ENCODE results near the gene CDK5RAP2. TPM values are rescaled to one million over a fixed set of nuclear protein-coding genes. Genes with fewer than 3 reads are reported as not detected.

Gene CDK5RAP2
- total and polyA plus RNA-seq, 2 donors = 27.5 to 31.9 TPM

GRCh38 chr9:120610975-120611689, 31.2 kb upstream of the CDK5RAP2 start:
- no peak overlapping the region for H3K4me3 ChIP-seq (ENCODE audit: low read depth, low read length)
- no peak overlapping the region for H3K27ac ChIP-seq (ENCODE audit: low read depth)
- DNase-seq (ENCODE audit: extremely low spot score) = no peak
- no peaks in the 10 kb centered on the region for H3K36me3 ChIP-seq (ENCODE audit: insufficient read depth)
- H3K4me1 ChIP-seq (ENCODE audit: insufficient read depth) = no peaks in the 10 kb centered on the region

- DNase-seq (ENCODE audit: extremely low spot score) = no peak
- no peaks in the 10 kb centered on the region for H3K36me3 ChIP-seq (ENCODE audit: insufficient read depth)
- WGBS = 92% methylated on average over 2 of the region's 2 CpGs
- H3K4me3 ChIP-seq (ENCODE audit: low read depth, low read length) = no peak overlapping the region
- H3K4me1 ChIP-seq (ENCODE audit: insufficient read depth) = no peaks in the 10 kb centered on the region
- H3K27ac ChIP-seq (ENCODE audit: low read depth) = no peak overlapping the region
These were observed 29.7 kb upstream of the CDK5RAP2 start for GRCh38 chr9:120609636-120610035.

- Histone ChIP-seq H3K4me1 (ENCODE audit: insufficient read depth) (no peaks in the 10 kb centered on the region), H3K4me3 (ENCODE audit: low read depth, low read length) (no peak overlapping the region), H3K36me3 (ENCODE audit: insufficient read depth) (no peaks in the 10 kb centered on the region), H3K27ac (ENCODE audit: low read depth) (no peak overlapping the region)
- no peak for DNase-seq (ENCODE audit: extremely low spot score)
These were observed 28.5 kb upstream of the CDK5RAP2 start for GRCh38 chr9:120608421-120608820.

- no peak overlapping the region for H3K27ac ChIP-seq (ENCODE audit: low read depth)
- no peak for DNase-seq (ENCODE audit: extremely low spot score)
- no peaks in the 10 kb centered on the region for H3K4me1 ChIP-seq (ENCODE audit: insufficient read depth)
- no peaks in the 10 kb centered on the region for H3K36me3 ChIP-seq (ENCODE audit: insufficient read depth)
- 84% methylated on average over 1 of the region's 1 CpG for WGBS
- H3K4me3 ChIP-seq (ENCODE audit: low read depth, low read length) = no peak overlapping the region
These were observed 23.6 kb upstream of the CDK5RAP2 start for GRCh38 chr9:120603591-120603990.

- Histone ChIP-seq H3K4me3 (ENCODE audit: low read depth, low read length) (no peak overlapping the region), H3K36me3 (ENCODE audit: insufficient read depth) (no peaks in the 10 kb centered on the region), H3K27ac (ENCODE audit: low read depth) (no peak overlapping the region), H3K4me1 (ENCODE audit: insufficient read depth) (no peaks in the 10 kb centered on the region)
- WGBS = 97% methylated on average over 1 of the region's 1 CpG
- DNase-seq (ENCODE audit: extremely low spot score) = no peak
These were observed 23.0 kb upstream of the CDK5RAP2 start for GRCh38 chr9:120603010-120603409.

- no peak overlapping the region for H3K4me3 ChIP-seq (ENCODE audit: low read depth, low read length)
- H3K36me3 ChIP-seq (ENCODE audit: insufficient read depth) = no peaks in the 10 kb centered on the region
- no peak overlapping the region for H3K27ac ChIP-seq (ENCODE audit: low read depth)
- WGBS = 49% methylated on average over 2 of the region's 2 CpGs
- no peak for DNase-seq (ENCODE audit: extremely low spot score)
- H3K4me1 ChIP-seq (ENCODE audit: insufficient read depth) = no peaks in the 10 kb centered on the region
These were observed 13.9 kb upstream of the CDK5RAP2 start for GRCh38 chr9:120593955-120594277.

- H3K27ac ChIP-seq (ENCODE audit: low read depth) = no peak overlapping the region
- no peaks in the 10 kb centered on the region for H3K4me1 ChIP-seq (ENCODE audit: insufficient read depth)
- H3K36me3 ChIP-seq (ENCODE audit: insufficient read depth) = no peaks in the 10 kb centered on the region
- no peak for DNase-seq (ENCODE audit: extremely low spot score)
- 78% methylated on average over 5 of the region's 5 CpGs for WGBS
- no peak overlapping the region for H3K4me3 ChIP-seq (ENCODE audit: low read depth, low read length)
These were observed 13.4 kb upstream of the CDK5RAP2 start for GRCh38 chr9:120593250-120593954.

- Histone ChIP-seq H3K4me3 (ENCODE audit: low read depth, low read length) (no peak overlapping the region), H3K36me3 (ENCODE audit: insufficient read depth) (no peaks in the 10 kb centered on the region), H3K27ac (ENCODE audit: low read depth) (no peak overlapping the region), H3K4me1 (ENCODE audit: insufficient read depth) (no peaks in the 10 kb centered on the region)
- no peak for DNase-seq (ENCODE audit: extremely low spot score)
- WGBS = 91% methylated on average over 8 of the region's 8 CpGs
These were observed 12.2 kb upstream of the CDK5RAP2 start for GRCh38 chr9:120592210-120592609.

- 39% methylated on average over 1 of the region's 1 CpG for WGBS
- DNase-seq (ENCODE audit: extremely low spot score) = no peak
- no peak overlapping the region for H3K27ac ChIP-seq (ENCODE audit: low read depth)
- no peaks in the 10 kb centered on the region for H3K4me1 ChIP-seq (ENCODE audit: insufficient read depth)
- no peaks in the 10 kb centered on the region for H3K36me3 ChIP-seq (ENCODE audit: insufficient read depth)
- no peak overlapping the region for H3K4me3 ChIP-seq (ENCODE audit: low read depth, low read length)
These were observed 7.4 kb upstream of the CDK5RAP2 start for GRCh38 chr9:120587328-120587727.

- Histone ChIP-seq H3K4me3 (ENCODE audit: low read depth, low read length) (no peak overlapping the region), H3K27ac (ENCODE audit: low read depth) (no peak overlapping the region), H3K4me1 (ENCODE audit: insufficient read depth) (no peaks in the 10 kb centered on the region), H3K36me3 (ENCODE audit: insufficient read depth) (no peaks in the 10 kb centered on the region)
- 67% methylated on average over 3 of the region's 3 CpGs for WGBS
- no peak for DNase-seq (ENCODE audit: extremely low spot score)
These were observed 4.0 kb upstream of the CDK5RAP2 start for GRCh38 chr9:120583958-120584369.

- WGBS = 7% methylated on average over 31 of the region's 31 CpGs
- Histone ChIP-seq H3K27ac (ENCODE audit: low read depth) (no peak overlapping the region), H3K4me1 (ENCODE audit: insufficient read depth) (no peaks in the 10 kb centered on the region), H3K36me3 (ENCODE audit: insufficient read depth) (no peaks in the 10 kb centered on the region), H3K4me3 (ENCODE audit: low read depth, low read length) (peak overlapping the region; percentile 90)
- no peak for DNase-seq (ENCODE audit: extremely low spot score)
These were observed 572 bp downstream of the CDK5RAP2 start for GRCh38 chr9:120579139-120580050.

- H3K4me1 ChIP-seq (ENCODE audit: insufficient read depth) = no peaks in the 10 kb centered on the region
- no peak overlapping the region for H3K27ac ChIP-seq (ENCODE audit: low read depth)
- 65% methylated on average over 2 of the region's 2 CpGs for WGBS
- H3K36me3 ChIP-seq (ENCODE audit: insufficient read depth) = peaks cover 3% of the 10 kb centered on the region
- DNase-seq (ENCODE audit: extremely low spot score) = no peak
- no peak overlapping the region for H3K4me3 ChIP-seq (ENCODE audit: low read depth, low read length)
These were observed 5.5 kb downstream of the CDK5RAP2 start for GRCh38 chr9:120574473-120574872.

- DNase-seq (ENCODE audit: extremely low spot score) = no peak
- peaks cover 3% of the 10 kb centered on the region for H3K36me3 ChIP-seq (ENCODE audit: insufficient read depth)
- H3K4me3 ChIP-seq (ENCODE audit: low read depth, low read length) = no peak overlapping the region
- no peak overlapping the region for H3K27ac ChIP-seq (ENCODE audit: low read depth)
- no peaks in the 10 kb centered on the region for H3K4me1 ChIP-seq (ENCODE audit: insufficient read depth)
- 100% methylated on average over 1 of the region's 1 CpG for WGBS
These were observed 7.5 kb downstream of the CDK5RAP2 start for GRCh38 chr9:120572472-120572871.

Measured in urinary bladder (tissue), 4 donors.